NCI-H226 (cell line): ENCODE data around the gene HK2.
"Not testable (repeated sequence)": the region's sequence is repeated elsewhere in the genome, so short reads cannot be mapped to it uniquely, and the experiment has no call there.

Experiments
- DNase-seq: peaks from one replicate; pipeline ENCODE4 v3.0.0-alpha.2; 2015

HK2 gene

GRCh38 chr2:74906395-74906794, 72.5 kb downstream of the HK2 start:
- no peak for DNase-seq

GRCh38 chr2:74907560-74907959, 73.6 kb downstream of the HK2 start:
- not testable (repeated sequence) for DNase-seq

- DNase-seq: no peak
These were observed 75.0 kb downstream of the HK2 start for GRCh38 chr2:74908748-74909444.

DNA sequence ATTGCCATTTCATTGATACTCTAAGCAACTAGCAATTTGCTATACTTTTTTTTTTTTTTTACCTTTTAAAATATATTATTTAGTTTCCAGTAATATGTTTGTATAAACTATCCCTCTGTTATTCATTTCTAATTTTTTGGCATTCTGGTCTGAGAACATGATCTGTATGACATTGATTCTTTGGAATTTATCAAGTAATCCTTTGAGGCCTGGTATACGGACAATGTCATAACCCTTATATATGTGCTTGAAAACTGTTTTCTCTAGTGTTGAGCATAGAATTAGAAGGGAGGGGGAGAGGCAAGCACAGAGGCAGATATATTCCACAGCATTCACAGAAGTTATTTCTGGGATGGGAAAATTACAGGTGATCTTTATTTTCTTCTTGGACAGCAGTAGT, 76.3 kb downstream of the HK2 start:
- no peak for DNase-seq

- no peak for DNase-seq
These were observed 77.1 kb downstream of the HK2 start for GRCh38 chr2:74911061-74911460.

GRCh38 chr2:74915743-74916142, 81.8 kb downstream of the HK2 start:
- DNase-seq: peak; percentile 64

GRCh38 chr2:74916394-74916793, 82.5 kb downstream of the HK2 start:
- no peak for DNase-seq

GRCh38 chr2:74917702-74918619, 84.0 kb downstream of the HK2 start:
- peak; percentile 98 for DNase-seq

- no peak for DNase-seq
These were observed 85.9 kb downstream of the HK2 start for GRCh38 chr2:74919827-74920226.

DNA sequence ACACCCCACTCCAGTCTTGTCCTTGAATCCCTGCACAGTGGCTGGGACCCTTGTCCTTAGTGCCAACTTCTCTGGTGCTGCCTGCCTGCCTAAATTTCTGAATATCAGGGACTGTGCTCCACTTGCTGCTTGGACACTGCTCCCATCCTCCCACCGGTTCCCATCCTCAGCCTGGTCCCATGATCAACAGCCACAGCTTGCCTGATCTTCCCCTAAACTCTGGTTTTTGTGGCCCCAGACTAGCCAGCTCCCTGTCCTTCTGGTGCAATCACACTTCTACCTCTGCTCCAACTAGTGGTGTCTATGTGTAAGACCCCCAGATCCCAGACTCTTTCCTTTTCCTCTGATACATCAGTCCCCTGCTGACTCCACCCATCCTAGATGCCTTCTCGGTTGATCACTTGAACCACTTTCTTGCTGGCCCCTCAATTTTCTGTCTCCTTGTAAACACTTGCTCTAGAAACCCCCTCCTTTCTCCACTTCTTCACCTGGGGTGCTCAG, 87.4 kb downstream of the HK2 start:
- DNase-seq: no peak

DNA sequence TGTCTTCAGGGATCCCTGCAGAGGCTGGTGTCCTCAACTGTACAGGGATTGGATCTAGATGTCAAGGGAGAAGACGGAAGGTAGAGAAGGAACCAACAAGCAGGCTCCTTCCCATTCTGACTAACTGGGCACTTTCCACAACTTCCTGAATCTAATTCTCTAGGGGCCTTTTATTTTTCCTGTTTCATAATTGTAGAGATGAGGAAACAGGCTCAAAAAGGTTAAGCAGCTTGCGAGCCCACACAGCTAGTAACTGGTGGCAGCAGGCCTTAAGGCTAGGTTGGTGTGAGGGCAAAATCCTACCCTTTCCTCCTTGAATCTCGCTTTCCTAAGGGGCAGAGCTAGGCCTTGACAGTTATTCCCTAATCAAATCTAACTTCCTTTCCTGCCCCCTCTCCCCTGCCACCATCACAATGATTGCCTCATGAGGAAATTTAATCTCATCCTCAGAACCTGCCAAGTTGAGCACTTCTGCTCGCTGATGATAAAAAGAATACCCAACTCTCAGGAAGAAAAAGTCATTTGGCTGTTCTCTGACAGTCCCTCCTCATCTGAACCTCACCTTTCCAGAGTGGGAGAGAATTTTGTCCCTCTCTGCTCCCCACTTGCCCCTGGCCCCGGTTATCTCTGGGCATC, 88.8 kb downstream of the HK2 start:
- peak; percentile 50 for DNase-seq

GRCh38 chr2:74924463-74925265, 90.7 kb downstream of the HK2 start:
- no peak for DNase-seq

GRCh38 chr2:74925361-74925786, 91.4 kb downstream of the HK2 start:
- no peak for DNase-seq

DNA sequence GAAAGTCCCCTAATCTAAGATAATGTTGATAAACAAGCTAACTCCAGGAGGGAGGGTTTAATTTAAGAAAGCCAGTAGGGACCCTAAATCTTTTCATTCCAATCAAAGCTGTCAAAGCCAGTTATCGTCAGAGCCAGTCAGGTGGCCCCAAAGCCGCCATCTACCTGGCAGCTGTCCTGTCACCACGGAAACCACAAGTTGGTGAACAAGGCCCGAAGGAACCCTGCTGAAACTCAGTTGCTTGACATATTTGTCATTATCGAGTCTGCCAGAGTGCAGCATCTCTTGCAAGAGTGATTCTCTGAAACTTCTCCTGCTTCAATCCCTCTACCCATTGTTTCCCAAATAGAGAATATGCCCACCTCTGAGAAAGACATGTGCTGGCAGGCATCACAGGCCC, 93.7 kb downstream of the HK2 start:
- DNase-seq: no peak

DNA sequence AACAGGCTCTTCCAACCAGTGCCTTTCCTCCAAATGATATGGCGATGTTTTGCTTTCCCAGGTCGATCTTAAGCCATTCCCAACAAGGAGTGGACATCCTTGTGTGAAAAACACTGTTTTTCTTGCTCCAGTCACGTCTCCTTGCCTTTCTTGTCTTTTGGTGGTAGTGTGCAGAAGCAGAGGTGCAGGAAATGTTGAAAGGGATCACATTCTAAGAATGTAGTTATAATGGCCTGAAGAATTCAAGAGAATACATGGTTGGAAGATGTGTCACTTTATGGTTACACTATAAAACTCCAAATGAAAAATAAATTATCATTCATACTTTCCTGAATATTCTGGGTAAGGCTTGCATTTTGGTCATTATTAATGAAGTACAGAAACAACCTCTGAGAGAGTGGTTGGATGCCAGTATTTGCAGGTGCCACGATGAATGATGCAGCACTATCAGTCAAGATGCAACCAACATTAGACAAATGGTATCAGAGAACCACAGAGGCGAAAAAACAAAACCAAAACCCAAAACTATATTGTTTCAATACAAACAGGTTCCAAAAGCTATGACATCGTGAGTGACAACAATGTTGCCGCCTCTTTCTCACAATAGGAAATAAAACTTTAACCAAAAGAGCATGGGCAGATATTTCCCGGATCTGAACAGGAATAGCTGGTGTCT, 97.0 kb downstream of the HK2 start:
- DNase-seq: no peak

DNA sequence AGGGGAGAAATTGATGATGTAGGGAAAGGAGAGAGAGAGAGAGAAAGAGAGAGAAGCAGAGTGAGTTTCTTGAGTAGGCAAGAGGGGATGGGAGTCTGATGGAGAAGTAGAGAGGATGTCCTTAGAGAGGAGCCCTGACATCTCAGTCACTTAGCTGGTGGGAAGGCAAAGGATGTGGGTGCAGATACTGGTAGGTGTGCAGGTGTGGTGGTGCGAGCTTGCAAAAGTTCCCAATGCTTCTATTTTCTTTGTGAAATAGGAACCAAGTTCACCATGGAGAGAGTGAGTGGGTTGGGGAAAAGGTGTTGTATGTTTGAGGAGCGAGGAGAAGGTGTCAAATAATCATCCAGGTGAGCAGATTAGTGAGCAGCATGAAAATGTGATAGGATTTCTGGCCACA, 98.0 kb downstream of the HK2 start:
- no peak for DNase-seq

DNA sequence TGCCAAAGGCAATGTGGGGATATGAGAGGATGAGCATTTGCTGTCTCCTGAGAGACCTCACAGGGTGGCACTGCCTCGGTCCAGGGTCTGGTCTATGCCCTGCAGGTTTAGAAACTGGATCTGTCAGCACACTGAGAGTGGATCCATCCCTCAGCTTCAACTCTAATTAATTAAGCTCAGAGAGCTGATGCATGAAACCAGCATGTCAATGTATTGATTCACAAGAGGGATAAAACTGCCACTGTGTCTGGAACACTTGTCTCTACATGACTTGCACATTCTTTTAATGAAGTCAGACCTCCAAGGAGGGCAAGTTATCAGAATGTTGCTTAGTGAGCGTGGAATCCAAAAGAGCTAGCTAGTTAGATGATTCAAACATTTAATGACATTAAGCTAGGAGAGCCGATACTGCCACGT, 102.1 kb downstream of the HK2 start:
- DNase-seq: no peak

GRCh38 chr2:74937221-74937880, 103.4 kb downstream of the HK2 start:
- DNase-seq: no peak

GRCh38 chr2:74938264-74938663, 104.3 kb downstream of the HK2 start:
- no peak for DNase-seq

DNA sequence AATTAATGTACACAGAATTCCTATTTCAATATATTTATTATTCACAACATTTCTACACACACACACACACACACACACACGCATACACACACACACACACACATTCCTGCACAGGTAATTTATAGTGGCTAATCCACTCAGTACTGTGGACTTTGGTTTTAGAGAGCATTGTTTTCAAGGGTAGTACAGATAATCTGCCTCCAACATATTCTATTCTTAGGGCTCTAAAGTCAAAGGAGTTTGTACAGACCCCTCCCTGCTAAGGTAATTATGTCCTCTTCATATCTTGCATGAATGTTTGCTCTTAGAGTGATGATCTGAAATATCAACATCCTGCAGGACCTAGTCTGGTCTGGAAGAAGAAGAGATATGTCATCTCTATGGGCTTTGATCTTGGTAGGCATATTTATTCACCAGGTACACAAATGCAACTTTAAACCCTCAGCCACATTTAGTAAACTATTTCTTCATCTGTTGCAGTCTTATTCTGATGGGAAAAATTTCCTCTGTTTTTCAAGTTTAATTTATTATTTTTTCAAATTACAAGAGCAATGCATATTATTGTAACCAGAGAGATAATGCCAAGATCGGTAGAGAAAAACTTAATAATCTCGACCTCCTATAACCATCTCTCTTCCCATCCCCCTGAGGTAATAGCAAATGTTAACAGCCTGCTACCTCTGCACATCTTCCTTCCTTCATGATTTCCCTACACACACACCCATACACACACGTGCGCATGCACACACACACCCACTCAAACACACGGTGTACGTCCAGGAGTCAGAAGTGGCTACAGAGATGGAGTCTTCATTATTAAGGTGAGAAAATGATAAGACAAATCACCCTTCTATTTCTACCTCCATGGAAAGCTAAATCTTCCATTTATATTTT, 106.2 kb downstream of the HK2 start:
- DNase-seq: no peak
